GM12878 (cell line): Measurements from ENCODE around the gene ZDHHC14. TPM values are rescaled to one million over a fixed set of nuclear protein-coding genes. Genes with fewer than 3 reads are reported as not detected.

Source experiments
- ATAC-seq: fragments of 200-7000 bp; cut with Tn5 transposase; 3 replicates; pipeline ENCODE4 v1.9.1; 2020; ENCODE audit warnings: mild to moderate bottlenecking, moderate library complexity
- BruUV-seq: library from RNA; stranded (reverse); fragments of 400-500 nt; replicated peaks from 2 replicates; lab custom pipeline; 2021; lab: Mats Ljungman, UMichigan
- CTCF ChIA-PET: fragments of 300-600 bp; sonication (Branson Sonifier 250); formaldehyde crosslinking; extraction: SDS; loops from one replicate; lab custom pipeline; 2021; ENCODE audit warnings: inconsistent platforms; lab: Yijun Ruan, JAX
- POLR2A ChIA-PET: fragments of 350-600 bp; formaldehyde crosslinking; extraction: SDS; loops from one replicate; lab custom pipeline; 2021; ENCODE audit warnings: inconsistent platforms; lab: Charles Lee
- RAD21 ChIA-PET: fragments of 300-600 bp; sonication (Branson Sonifier 250); formaldehyde crosslinking; loops from one replicate; lab custom pipeline; 2023; ENCODE audit warnings: antibody characterized with exemption; ENCODE audit not compliant: unreplicated experiment; lab: Charles Lee
- SMC1A ChIA-PET: fragments of 300-600 bp; sonication (Branson Sonifier 250); formaldehyde crosslinking; loops from one replicate; lab custom pipeline; 2023; ENCODE audit not compliant: unreplicated experiment, uncharacterized antibody; lab: Charles Lee
- DNase-seq: peaks from one replicate; pipeline ENCODE4 v3.0.0-alpha.2; 2011; ENCODE audit warnings: low read depth, low spot score
- FAIRE-seq: peaks from 3 replicates; lab custom pipeline; 2011; peaks lifted over from hg19 to GRCh38; lab: Jason Lieb, UNC
- H2AFZ ChIP-seq: 2 replicates; pipeline ENCODE4 v1.6.0; 2011; ENCODE audit warnings: low read depth, low read length, control low read depth; ENCODE audit not compliant: control insufficient read depth
- H3K27ac ChIP-seq: 2 replicates; pipeline ENCODE4 v1.5.1; 2011; ENCODE audit warnings: control low read depth; ENCODE audit not compliant: control insufficient read depth, insufficient read depth
- H3K27me3 ChIP-seq, 2 experiments: replicated peaks in 1 of 2; 2 replicates each; pipeline versions ENCODE4 v1.6.0 to v1.6.1; 2011; ENCODE audit warnings: low read length in 1 of 2; ENCODE audit not compliant: control insufficient read depth in 2 of 2, insufficient read depth in 2 of 2
- H3K36me3 ChIP-seq, 2 experiments: 2 replicates each; pipeline ENCODE4 v1.5.1; 2011; ENCODE audit warnings: low read length in 1 of 2; ENCODE audit not compliant: control insufficient read depth in 2 of 2, insufficient read depth in 2 of 2
- H3K4me1 ChIP-seq: 2 replicates; pipeline ENCODE4 v1.6.1; 2011; ENCODE audit warnings: mild to moderate bottlenecking, low read length, moderate library complexity, mixed read lengths; ENCODE audit not compliant: control insufficient read depth, insufficient read depth
- H3K4me2 ChIP-seq: 2 replicates; pipeline ENCODE4 v1.6.0; 2011; ENCODE audit warnings: control low read depth; ENCODE audit not compliant: control insufficient read depth, insufficient read depth
- H3K4me3 ChIP-seq: fragments of 200-600 bp; sonication (generic); 2 replicates; pipeline ENCODE4 v1.5.1; 2016
- H3K79me2 ChIP-seq: 2 replicates; pipeline ENCODE4 v1.6.0; 2011; ENCODE audit warnings: low read length; ENCODE audit not compliant: control insufficient read depth, insufficient read depth
- H3K9ac ChIP-seq: 2 replicates; pipeline ENCODE4 v1.8.0; 2011; ENCODE audit warnings: low read length, control low read depth, mixed read lengths; ENCODE audit not compliant: control insufficient read depth, insufficient read depth
- H3K9me3 ChIP-seq: replicated peaks from 3 replicates; pipeline ENCODE4 v1.5.1; 2011; ENCODE audit warnings: mild to moderate bottlenecking, low read length; ENCODE audit not compliant: control insufficient read depth, insufficient read depth
- H4K20me1 ChIP-seq: 2 replicates; pipeline ENCODE4 v1.6.0; 2011; ENCODE audit not compliant: control insufficient read depth, insufficient read depth
- CTCF ChIP-seq, 3 experiments: IDR thresholded peaks in 2 of 3; conservative IDR thresholded peaks in 1 of 3; 2 replicates each; pipeline ENCODE4 v1.5.1; 2011; ENCODE audit warnings: low read depth in 3 of 3, low read length in 3 of 3, mild to moderate bottlenecking in 3 of 3, control low read depth in 2 of 3, moderate library complexity in 2 of 3, inconsistent platforms in 1 of 3, mixed read lengths in 1 of 3; ENCODE audit not compliant: control insufficient read depth in 2 of 3, insufficient read depth in 1 of 3; ENCODE audit errors: extremely low read depth in 1 of 3
- HDAC6 ChIP-seq: fragments of 200-600 bp; sonication (generic); IDR thresholded peaks from one replicate; pipeline ENCODE4 v1.8.0; 2017; ENCODE audit warnings: antibody characterized with exemption; ENCODE audit not compliant: unreplicated experiment
- IRF4 ChIP-seq: IDR thresholded peaks from 2 replicates; pipeline ENCODE4 v1.6.1; 2011; ENCODE audit warnings: low read depth, low read length
- MXI1 ChIP-seq: fragments of 150-350 bp; IDR thresholded peaks from 2 replicates; pipeline ENCODE4 v1.6.1; 2011; ENCODE audit warnings: low read depth, mild to moderate bottlenecking, inconsistent platforms, low read length, improper control_type of control experiment
- MYB ChIP-seq: fragments of 150-350 bp; IDR thresholded peaks from 2 replicates; pipeline ENCODE4 v1.6.1; 2014; ENCODE audit warnings: mild to moderate bottlenecking, low read depth, low read length, borderline replicate concordance
- NR2F1 ChIP-seq: fragments of 450-650 bp; conservative IDR thresholded peaks from 2 replicates; pipeline ENCODE4 v1.6.1; 2017; ENCODE audit warnings: mild to moderate bottlenecking
- PAX8 ChIP-seq: fragments of 450-650 bp; IDR thresholded peaks from 2 replicates; pipeline ENCODE4 v1.6.1; 2017; ENCODE audit warnings: mild to moderate bottlenecking, moderate library complexity
- PBX3 ChIP-seq: IDR thresholded peaks from 2 replicates; pipeline ENCODE4 v1.6.1; 2011; ENCODE audit warnings: mild to moderate bottlenecking, low read depth, low read length, moderate library complexity; ENCODE audit not compliant: insufficient replicate concordance
- RBBP5 ChIP-seq: fragments of 200-600 bp; sonication (generic); conservative IDR thresholded peaks from 2 replicates; pipeline ENCODE4 v1.6.1; 2016
- RCOR1 ChIP-seq: conservative IDR thresholded peaks from 2 replicates; pipeline ENCODE4 v1.6.1; 2012; ENCODE audit warnings: low read depth, low read length, improper control_type of control experiment
- SIN3A ChIP-seq: IDR thresholded peaks from 2 replicates; pipeline ENCODE4 v1.6.1; 2012; ENCODE audit warnings: low read depth, low read length, improper control_type of control experiment
- SMAD1 ChIP-seq: fragments of 450-650 bp; IDR thresholded peaks from 2 replicates; pipeline ENCODE4 v1.6.1; 2018; ENCODE audit warnings: mild to moderate bottlenecking, low read depth; ENCODE audit not compliant: partially characterized antibody
- SMAD5 ChIP-seq: IDR thresholded peaks from 2 replicates; pipeline ENCODE4 v1.6.1; 2016; ENCODE audit warnings: antibody characterized with exemption, low read depth
- SRF ChIP-seq, 2 experiments: IDR thresholded peaks; 2 replicates each; pipeline ENCODE4 v1.6.1; 2011; ENCODE audit warnings: low read depth in 2 of 2, low read length in 2 of 2, mild to moderate bottlenecking in 1 of 2, moderate library complexity in 1 of 2
- STAT3 ChIP-seq: IDR thresholded peaks from 2 replicates; pipeline ENCODE4 v1.6.1; 2011; ENCODE audit warnings: low read depth, low read length, improper control_type of control experiment
- ZBED1 ChIP-seq: IDR thresholded peaks from 2 replicates; pipeline ENCODE4 v1.6.1; 2016; ENCODE audit warnings: borderline replicate concordance
- WGBS: methylation state at CpG from one replicate; pipeline ENCODE4 v1.1.6; 2016; ENCODE audit warnings: low lambda C conversion rate; ENCODE audit not compliant: insufficient replicate concordance, insufficient coverage; ENCODE audit errors: missing lambda C conversion rate; 5-methylcytosine and 5-hydroxymethylcytosine counted together
- in situ Hi-C: fragments of 300-500 bp; cut with MboI; formaldehyde crosslinking; loops from 9 replicates; pipeline ENCODE4 v1.14.3; 2018; ENCODE audit warnings: mixed read lengths
- intact Hi-C: fragments of 100-400 bp; cut with micrococcal nuclease; formaldehyde crosslinking; loops from one replicate; pipeline ENCODE4 v1.14.2; 2022; ENCODE audit not compliant: unreplicated experiment
- polyA plus RNA-seq, 11 experiments: library from polyadenylated mRNA; depleted of rRNA in 4 of 11; unstranded in 6 of 11; stranded (reverse) in 5 of 11; fragments of >200 nt; fragmentation: Nextera tagmentation in 4 of 11; fragmentation: Illumina TruSeq in 1 of 11; extraction: Ambion mirVana in 4 of 11; extraction: Trizol in 1 of 11; gene quantifications; 1 replicate in 1 of 11; 2 replicates in 10 of 11; pipeline versions ENCODE4 v1.2.1 to v1.2.3, GENCODE V29; 2011 to 2016; ENCODE audit warnings: inconsistent platforms in 2 of 11, missing spikeins in 2 of 11, low read depth in 1 of 11
- total RNA-seq, 4 experiments: library from RNA; depleted of rRNA in 3 of 4; stranded (reverse); fragments of >200 nt in 3 of 4; fragmentation: Illumina TruSeq in 1 of 4; extraction: Trizol in 1 of 4; gene quantifications; 2 replicates each; pipeline versions ENCODE4 v1.2.1 to v1.2.3, GENCODE V29; 2013 to 2021

The ZDHHC14 gene
- total and polyA plus RNA-seq, 10 of the 15 experiments (the other 5 are each of a cell fraction or from before 2014, with no cell fraction given): 0.15 to 16.0 (median 0.76) TPM; not detected in 1

GRCh38 chr6:157602521-157603295, 221.7 kb downstream of the ZDHHC14 start (continued):
- TF ChIP-seq CTCF (IDR thresholded peaks at IDR 0.05 in 2 of 3, conservative IDR thresholded peaks at IDR 0.05 in 1 of 3; ENCODE audit: control insufficient read depth in 2 of 3, extremely low read depth in 1 of 3, insufficient read depth in 1 of 3, low read depth in 3 of 3, low read length in 3 of 3) (no peak), SRF (IDR thresholded peaks at IDR 0.05; ENCODE audit: low read depth in 2 of 2, low read length in 2 of 2) (no peak), SIN3A (no peak)

GRCh38 chr6:157603314-157603940, 222.4 kb downstream of the ZDHHC14 start:
- no peak overlapping the region for H3K4me3 ChIP-seq
- no peaks in the 10 kb centered on the region for H4K20me1 ChIP-seq
- RAD21 ChIA-PET: interaction anchor here (0.6 kb wide), 1 partner anchor 62 kb away, joined by 4 read pairs; no protein-coding TSS in a partner anchor
- H3K9ac ChIP-seq: no peak overlapping the region
- H3K9me3 ChIP-seq: no peaks in the 10 kb centered on the region
- H3K36me3 ChIP-seq: no peaks in the 10 kb centered on the region; a peak in 1 of 4 replicates
- CTCF ChIA-PET: interaction anchor here (1.0 to 1.1 kb wide), 2 partner anchors 11 to 288 kb away, joined by 3 to 4 read pairs; no protein-coding TSS in a partner anchor
- no peak for DNase-seq
- FAIRE-seq: no peak
- POLR2A ChIA-PET: interaction anchor here (1.0 kb wide), 1 partner anchor 147 kb away, joined by 3 read pairs; no protein-coding TSS in a partner anchor
- no peak for ATAC-seq
- no peak overlapping the region for H3K4me2 ChIP-seq
- H3K27me3 ChIP-seq: no peaks in the 10 kb centered on the region; a peak in 1 of 4 replicates
- intact Hi-C loops (no loop called here), in situ Hi-C loops (loop anchor here (10.0 kb wide), 1 partner anchor 289 kb away; no protein-coding TSS in a partner anchor)
- H3K4me1 ChIP-seq: no peaks in the 10 kb centered on the region; the same call in 1 of the 2 replicates
- no peaks in the 10 kb centered on the region for H3K79me2 ChIP-seq
- WGBS: 82% methylated on average over 13 of the region's 13 CpGs
- no peak overlapping the region for H2AFZ ChIP-seq
- H3K27ac ChIP-seq: no peak overlapping the region
- BruUV-seq: no TSS peak
- SMC1A ChIA-PET: interaction anchor here (1.4 kb wide), 1 partner anchor 140 kb away, joined by 4 read pairs; no protein-coding TSS in a partner anchor
- TF ChIP-seq IRF4 (no peak), SMAD1 (no peak), NR2F1 (no peak), ZBED1 (no peak), HDAC6 (no peak), SMAD5 (no peak), RBBP5 (no peak), PAX8 (no peak), STAT3 (no peak), RCOR1 (no peak), PBX3 (no peak), MYB (no peak), MXI1 (no peak)
